Stimulated activated CD8-positive, alpha-beta memory T cell treated with anti-CD3 and anti-CD28 coated beads, Interleukin-4, amount 100 ng/mL, for 1 hour (primary cell): ENCODE measurements around the gene SPECC1.
A peak's percentile ranks its signal among the peaks of the same experiment; 100 is the strongest.
"Not testable (repeated sequence)": the region's sequence is repeated elsewhere in the genome, so short reads cannot be mapped to it uniquely, and the experiment has no call there.

ENCODE experiments used
- DNase-seq, 2 donors: peaks; one replicate each; pipeline ENCODE4 v3.0.0-alpha.2; 2020; ENCODE audit warnings: low read depth in 2 of 2, low spot score in 1 of 2

Gene SPECC1

GRCh38 chr17:20302246-20302917 lies 293.2 kb downstream of the SPECC1 start:
- DNase-seq = no peak

GRCh38 chr17:20304961-20305360 lies 295.8 kb downstream of the SPECC1 start:
- no peak for DNase-seq

GRCh38 chr17:20306924-20307323 lies 297.8 kb downstream of the SPECC1 start:
- no peak for DNase-seq

- no peak for DNase-seq
These were observed 298.3 kb downstream of the SPECC1 start for GRCh38 chr17:20307326-20307910.

- DNase-seq = no peak
These were observed 301.3 kb downstream of the SPECC1 start for GRCh38 chr17:20310481-20310880.

GRCh38 chr17:20313306-20313705 lies 304.1 kb downstream of the SPECC1 start:
- DNase-seq = no peak

- DNase-seq = no peak
These were observed 304.7 kb downstream of the SPECC1 start for GRCh38 chr17:20313891-20314290.

GRCh38 chr17:20314834-20315233 lies 305.7 kb downstream of the SPECC1 start:
- DNase-seq = no peak

GRCh38 chr17:20315311-20315710 lies 306.2 kb downstream of the SPECC1 start:
- no peak for DNase-seq

GRCh38 chr17:20315821-20316220 lies 306.7 kb downstream of the SPECC1 start:
- DNase-seq = no peak

- peak; percentile 26 to 60 for DNase-seq
These were observed 311.5 kb downstream of the SPECC1 start for GRCh38 chr17:20320535-20321229.

GRCh38 chr17:20321357-20321756 lies 312.2 kb downstream of the SPECC1 start:
- not testable (repeated sequence) for DNase-seq

- not testable (repeated sequence) for DNase-seq
These were observed 318.6 kb downstream of the SPECC1 start for GRCh38 chr17:20327739-20328138.

- not testable (repeated sequence) for DNase-seq
These were observed 342.2 kb downstream of the SPECC1 start for GRCh38 chr17:20351405-20351804.

- DNase-seq = not testable (repeated sequence)
These were observed 343.4 kb downstream of the SPECC1 start for GRCh38 chr17:20352567-20352966.

GRCh38 chr17:20363846-20364245 lies 354.7 kb downstream of the SPECC1 start:
- DNase-seq = not testable (repeated sequence)
